Spleen (tissue), 7 donors: ENCODE data around the gene TRIO.

ENCODE experiments used
- POLR2AphosphoS5 ChIP-seq, 3 donors: sonication (generic); formaldehyde crosslinking; IDR thresholded peaks; one replicate each; pipeline ENCODE4 v1.5.1; 2017; ENCODE audit warnings: antibody characterized with exemption in 3 of 3
- TF ChIP-seq, protein P1 (sequence below), 11 experiments: fragments of 200-600 bp in 7 of 11; fragments of 450-650 bp in 4 of 11; sonication (generic) in 4 of 11; IDR thresholded peaks in 8 of 11; conservative IDR thresholded peaks in 3 of 11; 1 replicate in 7 of 11; 2 replicates in 4 of 11; pipeline versions ENCODE4 v1.4.0 to v1.8.0; 2016 to 2021; ENCODE audit warnings: antibody characterized with exemption in 11 of 11, inconsistent platforms in 4 of 11, mild to moderate bottlenecking in 1 of 11
- donor health status: DM: no; HTN: no; CAD: no; lungs with moderate emphysema.
- donor health status: DM: no; HTN: no; CAD: no.
- donor health status: DM: no; HTN: no; CAD: no.

DNA sequence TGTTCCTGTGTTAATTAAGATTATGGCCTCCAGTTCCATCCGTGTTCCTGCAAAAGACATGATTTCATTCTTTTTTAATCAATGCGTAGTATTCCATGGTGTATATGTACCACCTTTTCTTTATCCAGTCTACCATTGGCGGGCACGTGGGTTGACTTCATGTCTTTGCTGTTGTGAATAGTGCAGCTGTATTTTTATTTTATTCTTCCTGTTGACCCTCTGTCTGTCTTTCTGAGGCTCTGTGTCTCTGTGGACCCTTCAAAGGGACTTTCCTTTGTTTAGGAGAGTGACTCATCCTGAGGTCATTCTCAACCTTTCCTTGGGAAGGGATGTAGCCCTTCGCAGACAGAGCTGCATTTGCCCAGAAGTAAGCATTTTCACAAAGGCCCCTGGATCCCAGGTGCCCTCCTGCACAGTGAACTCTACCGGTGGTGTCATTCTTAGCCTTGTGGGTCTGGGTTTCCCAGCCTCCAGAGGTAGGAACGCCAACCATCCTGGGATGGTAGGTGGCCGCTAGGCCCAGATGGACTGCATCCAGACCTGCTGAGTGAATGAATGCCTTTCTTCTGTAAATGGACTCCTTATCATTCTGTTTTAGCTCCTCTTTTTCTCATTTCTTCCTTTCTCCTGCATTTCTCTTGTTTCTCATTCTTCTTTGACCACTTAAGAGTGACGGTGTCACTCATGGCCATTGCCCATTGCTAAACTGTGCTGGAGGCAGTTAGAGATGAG is 22.4 kb downstream of the TRIO start:
- TF ChIP-seq, protein P1, sequence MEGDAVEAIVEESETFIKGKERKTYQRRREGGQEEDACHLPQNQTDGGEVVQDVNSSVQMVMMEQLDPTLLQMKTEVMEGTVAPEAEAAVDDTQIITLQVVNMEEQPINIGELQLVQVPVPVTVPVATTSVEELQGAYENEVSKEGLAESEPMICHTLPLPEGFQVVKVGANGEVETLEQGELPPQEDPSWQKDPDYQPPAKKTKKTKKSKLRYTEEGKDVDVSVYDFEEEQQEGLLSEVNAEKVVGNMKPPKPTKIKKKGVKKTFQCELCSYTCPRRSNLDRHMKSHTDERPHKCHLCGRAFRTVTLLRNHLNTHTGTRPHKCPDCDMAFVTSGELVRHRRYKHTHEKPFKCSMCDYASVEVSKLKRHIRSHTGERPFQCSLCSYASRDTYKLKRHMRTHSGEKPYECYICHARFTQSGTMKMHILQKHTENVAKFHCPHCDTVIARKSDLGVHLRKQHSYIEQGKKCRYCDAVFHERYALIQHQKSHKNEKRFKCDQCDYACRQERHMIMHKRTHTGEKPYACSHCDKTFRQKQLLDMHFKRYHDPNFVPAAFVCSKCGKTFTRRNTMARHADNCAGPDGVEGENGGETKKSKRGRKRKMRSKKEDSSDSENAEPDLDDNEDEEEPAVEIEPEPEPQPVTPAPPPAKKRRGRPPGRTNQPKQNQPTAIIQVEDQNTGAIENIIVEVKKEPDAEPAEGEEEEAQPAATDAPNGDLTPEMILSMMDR (IDR thresholded peaks at IDR 0.05 in 8 of 11, conservative IDR thresholded peaks at IDR 0.05 in 3 of 11), result no peak
- TF ChIP-seq POLR2AphosphoS5 (IDR thresholded peaks at IDR 0.05), result no peak
